HCT116 (cell line): ENCODE results near the gene PRKACA. TPM values are rescaled to one million over a fixed set of nuclear protein-coding genes. Genes with fewer than 3 reads are reported as not detected.
A peak's percentile ranks its signal among the peaks of the same experiment; 100 is the strongest.

Experiments used
- ATAC-seq: fragments of 200-7000 bp; cut with Tn5 transposase; 2 replicates; pipeline ENCODE4 v1.9.1; 2020; ENCODE audit warnings: mild to moderate bottlenecking, moderate library complexity
- BruUV-seq: library from RNA; stranded (reverse); fragments of 400-500 nt; replicated peaks from 2 replicates; lab custom pipeline; 2021; lab: Mats Ljungman, UMichigan
- CTCF ChIA-PET: fragments of 300-600 bp; sonication (Branson Sonifier 250); formaldehyde crosslinking; loops from one replicate; lab custom pipeline; 2021; ENCODE audit warnings: antibody characterized with exemption; lab: Charles Lee
- POLR2A ChIA-PET: fragments of 300-600, 350-600 bp; sonication (Branson Sonifier 250); formaldehyde crosslinking; loops from one replicate; lab custom pipeline; 2021; ENCODE audit warnings: antibody characterized with exemption; lab: Charles Lee
- RAD21 ChIA-PET, 2 experiments: fragments of 300-600 bp; sonication (Branson Sonifier 250); formaldehyde crosslinking; loops; one replicate each; lab custom pipeline; 2023; ENCODE audit warnings: low total read pairs in 2 of 2; ENCODE audit not compliant: uncharacterized antibody in 2 of 2, unreplicated experiment in 2 of 2, low non-redundant PET in 1 of 2; lab: Charles Lee
- DNase-seq: peaks from one replicate; pipeline ENCODE4 v3.0.0-alpha.2; 2010; ENCODE audit warnings: low read depth, low spot score
- H2AFZ ChIP-seq: fragments of 200-600 bp; shearing (Covaris generic), sonication (generic); 2 replicates; pipeline ENCODE4 v1.6.1; 2017; ENCODE audit warnings: low read depth, mixed run types, mixed read lengths, antibody characterized with exemption, low read length; ENCODE audit not compliant: poor library complexity, severe bottlenecking
- H3K27ac ChIP-seq: 2 replicates; pipeline ENCODE4 v1.5.1; 2012; ENCODE audit warnings: low read depth, low read length
- H3K27me3 ChIP-seq: fragments of 200-600 bp; sonication (generic); 2 replicates; pipeline ENCODE4 v1.6.1; 2016; ENCODE audit warnings: mixed run types, low read length, mixed read lengths; ENCODE audit not compliant: insufficient read depth
- H3K36me3 ChIP-seq, 2 experiments: fragments of 200-500 bp in 1 of 2; fragments of 200-600 bp in 1 of 2; sonication (Bioruptor generic) in 1 of 2; sonication (generic) in 1 of 2; 2 replicates each; pipeline versions ENCODE4 v1.5.1 to v1.6.1; 2014 to 2016; ENCODE audit warnings: low read length in 2 of 2, inconsistent platforms in 1 of 2, mixed read lengths in 1 of 2, mixed run types in 1 of 2; ENCODE audit not compliant: insufficient read depth in 2 of 2, control insufficient read depth in 1 of 2
- H3K4me1 ChIP-seq, 2 experiments: fragments of 200-600 bp in 1 of 2; sonication (generic) in 1 of 2; 2 replicates each; pipeline versions ENCODE4 v1.5.1 to v1.6.1; 2012 to 2017; ENCODE audit warnings: low read length in 2 of 2, inconsistent platforms in 1 of 2, mild to moderate bottlenecking in 1 of 2, mixed read lengths in 1 of 2, mixed run types in 1 of 2, moderate library complexity in 1 of 2; ENCODE audit not compliant: insufficient read depth in 2 of 2, control insufficient read depth in 1 of 2
- H3K4me2 ChIP-seq: fragments of 200-600 bp; sonication (generic); 2 replicates; pipeline ENCODE4 v1.6.1; 2017; ENCODE audit warnings: mixed run types, low read length, mixed read lengths
- H3K4me3 ChIP-seq, 2 experiments: fragments of 200-600 bp in 1 of 2; sonication (generic) in 1 of 2; replicated peaks in 1 of 2; 2 replicates each; pipeline ENCODE4 v1.5.1; 2011 to 2016; ENCODE audit warnings: low read length in 2 of 2, control low read depth in 1 of 2, low read depth in 1 of 2, mild to moderate bottlenecking in 1 of 2, mixed read lengths in 1 of 2, mixed run types in 1 of 2
- H3K79me2 ChIP-seq: fragments of 200-600 bp; sonication (generic); 2 replicates; pipeline ENCODE4 v1.6.1; 2017; ENCODE audit warnings: mild to moderate bottlenecking, mixed run types, low read length, moderate library complexity, mixed read lengths; ENCODE audit not compliant: insufficient read depth
- H3K9ac ChIP-seq: fragments of 200-600 bp; sonication (generic); 2 replicates; pipeline ENCODE4 v1.6.1; 2016; ENCODE audit warnings: low read length, mixed read lengths
- H3K9me2 ChIP-seq: fragments of 200-600 bp; sonication (generic), shearing (Covaris generic); 2 replicates; pipeline ENCODE4 v1.6.1; 2017; ENCODE audit warnings: mixed run types, mild to moderate bottlenecking, moderate library complexity; ENCODE audit not compliant: insufficient read depth
- H3K9me3 ChIP-seq, 2 experiments: fragments of 200-500 bp in 1 of 2; fragments of 200-600 bp in 1 of 2; sonication (Bioruptor generic) in 1 of 2; sonication (generic) in 1 of 2; 2 replicates each; pipeline ENCODE4 v1.6.1; 2014 to 2017; ENCODE audit warnings: low read length in 2 of 2, mixed read lengths in 2 of 2, inconsistent platforms in 1 of 2, low read depth in 1 of 2, mild to moderate bottlenecking in 1 of 2, mixed run types in 1 of 2, moderate library complexity in 1 of 2; ENCODE audit not compliant: control insufficient read depth in 1 of 2, insufficient read depth in 1 of 2
- H4K20me1 ChIP-seq: fragments of 200-600 bp; sonication (generic), shearing (Covaris generic); 2 replicates; pipeline ENCODE4 v1.6.1; 2017; ENCODE audit warnings: mixed run types, mild to moderate bottlenecking, moderate library complexity; ENCODE audit not compliant: insufficient read depth
- CBX3 ChIP-seq: IDR thresholded peaks from 2 replicates; pipeline ENCODE4 v1.6.1; 2012; ENCODE audit warnings: low read depth
- CEBPB ChIP-seq: IDR thresholded peaks from 2 replicates; pipeline ENCODE4 v1.6.1; 2012; ENCODE audit warnings: low read depth
- EGR1 ChIP-seq: IDR thresholded peaks from 2 replicates; pipeline ENCODE4 v1.6.1; 2012; ENCODE audit warnings: low read depth
- EZH2 ChIP-seq: fragments of 200-600 bp; sonication (generic); IDR thresholded peaks from 2 replicates; pipeline ENCODE4 v1.6.1; 2017; ENCODE audit warnings: antibody characterized with exemption, mixed run types
- FOSL1 ChIP-seq: IDR thresholded peaks from 2 replicates; pipeline ENCODE4 v1.6.1; 2012; ENCODE audit warnings: low read depth
- JUND ChIP-seq: IDR thresholded peaks from 2 replicates; pipeline ENCODE4 v1.6.1; 2012
- POLR2A ChIP-seq: IDR thresholded peaks from 2 replicates; pipeline ENCODE4 v1.7.0; 2011; ENCODE audit warnings: borderline replicate concordance; ENCODE audit not compliant: insufficient read depth, insufficient read length; ENCODE audit errors: extremely low read depth
- RAD21 ChIP-seq: IDR thresholded peaks from 2 replicates; pipeline ENCODE4 v1.6.1; 2012; ENCODE audit warnings: low read depth, mild to moderate bottlenecking
- TCF7L2 ChIP-seq: IDR thresholded peaks from 2 replicates; pipeline ENCODE4 v1.7.0; 2011; ENCODE audit warnings: borderline replicate concordance, inconsistent platforms; ENCODE audit not compliant: insufficient read depth, insufficient read length; ENCODE audit errors: extremely low read depth
- YY1 ChIP-seq: IDR thresholded peaks from 2 replicates; pipeline ENCODE4 v1.6.1; 2011; ENCODE audit warnings: low read length, low read depth, moderate library complexity, mild to moderate bottlenecking; ENCODE audit not compliant: insufficient replicate concordance; ENCODE audit errors: extremely low read depth
- ZFX ChIP-seq: fragments of 450-650 bp; IDR thresholded peaks from 2 replicates; pipeline ENCODE4 v1.6.1; 2017
- intact Hi-C: fragments of 100-400 bp; cut with micrococcal nuclease; formaldehyde crosslinking; loops from 2 replicates; pipeline ENCODE4 v1.10.0; 2022
- total RNA-seq: library from RNA; stranded (reverse); gene quantifications from one replicate; pipeline ENCODE4 v1.2.1, GENCODE V29; 2021; ENCODE audit not compliant: unreplicated experiment
- TF ChIP-seq, protein P1 (sequence below), 3 experiments: fragments of 200-600 bp in 1 of 3; sonication (generic) in 1 of 3; IDR thresholded peaks in 2 of 3; conservative IDR thresholded peaks in 1 of 3; 2 replicates each; pipeline ENCODE4 v1.5.1; 2012 to 2017; ENCODE audit warnings: low read depth in 2 of 3, low read length in 2 of 3, antibody characterized with exemption in 1 of 3, borderline replicate concordance in 1 of 3, control low read depth in 1 of 3, mild to moderate bottlenecking in 1 of 3, mixed read lengths in 1 of 3, mixed run types in 1 of 3, moderate library complexity in 1 of 3; ENCODE audit not compliant: insufficient read depth in 1 of 3
- TF ChIP-seq, protein P2 (sequence below): IDR thresholded peaks from 2 replicates; pipeline ENCODE4 v1.6.1; 2011; ENCODE audit warnings: mild to moderate bottlenecking, low read length, moderate library complexity; ENCODE audit not compliant: insufficient replicate concordance; ENCODE audit errors: extremely low read depth

The PRKACA gene
- total RNA-seq, 1 experiment from 2014 or later: 95.7 TPM

DNA sequence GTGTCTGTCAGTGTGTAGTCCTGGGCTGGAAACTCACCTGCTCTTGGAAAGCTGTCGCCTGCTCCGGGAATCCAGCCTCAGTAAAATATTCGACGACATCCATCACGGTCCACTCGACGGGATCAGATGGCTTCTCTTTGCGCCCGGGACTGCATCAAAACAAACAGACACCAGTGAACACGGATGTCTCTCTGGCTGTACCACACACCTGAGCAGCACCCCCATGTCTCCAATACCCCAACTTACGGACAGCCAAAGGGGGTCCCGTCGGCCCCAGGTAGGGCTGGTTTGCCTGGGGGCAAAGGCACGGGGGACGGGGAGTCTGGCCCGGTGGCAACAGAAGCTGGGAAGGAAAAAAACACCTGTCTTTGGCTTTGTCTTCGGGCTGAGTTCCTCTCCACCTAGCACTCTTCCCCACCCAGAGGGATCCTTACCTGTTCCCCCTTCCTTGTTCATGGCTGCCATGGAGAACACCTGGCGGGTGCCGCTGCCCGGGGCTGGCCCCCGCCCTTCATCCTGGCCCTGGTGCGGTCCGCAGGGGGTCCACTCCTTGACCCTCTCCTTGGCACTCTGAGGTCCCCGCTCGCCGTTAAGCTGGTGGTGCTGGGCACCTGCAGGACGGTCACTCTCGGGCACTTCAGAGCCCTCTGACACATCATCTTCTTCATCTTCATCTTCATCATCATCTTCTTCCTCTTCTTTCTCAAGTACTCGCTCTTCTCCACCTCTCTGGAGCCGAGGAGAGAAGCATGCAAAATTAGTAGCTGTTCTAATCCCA, 28.7 kb downstream of the PRKACA start:
- H3K9me3 ChIP-seq: peaks cover 3 to 7% of the 10 kb centered on the region in 2 experiments; a peak in 1 of 4 replicates
- POLR2A ChIA-PET: interaction anchor here (1.8 kb wide), 1 partner anchor 8 kb away, joined by 4 read pairs; no protein-coding TSS in a partner anchor
- peak overlapping the region; percentile 78; the same call in 1 of the 2 replicates for H3K27ac ChIP-seq
- intact Hi-C loops: no loop called here
- peak overlapping the region; percentile 45 to 58 for H3K4me3 ChIP-seq
- DNase-seq (no peak), ATAC-seq (no peak)
- no peaks in the 10 kb centered on the region for H4K20me1 ChIP-seq
- CTCF ChIA-PET: interaction anchor here (1.4 kb wide), 1 partner anchor 17 kb away, joined by 3 read pairs; the partner anchor contains the start of gene MISP3
- no peaks in the 10 kb centered on the region for H3K27me3 ChIP-seq
- H3K9me2 ChIP-seq: no peaks in the 10 kb centered on the region
- H3K4me2 ChIP-seq: peak overlapping the region; percentile 82
- no peaks in the 10 kb centered on the region for H3K79me2 ChIP-seq
- no peak overlapping the region for H2AFZ ChIP-seq
- peaks cover 0 to 3% of the 10 kb centered on the region in 2 experiments; a peak in 1 of 4 replicates for H3K36me3 ChIP-seq
- BruUV-seq: TSS peak; percentile 30
- H3K4me1 ChIP-seq: peaks cover 12 to 19% of the 10 kb centered on the region in 2 experiments
- RAD21 ChIA-PET: no interaction called here
- peak overlapping the region; percentile 53; the same call in 1 of the 2 replicates for H3K9ac ChIP-seq
- TF ChIP-seq CBX3 (no peak), RAD21 (no peak), EZH2 (no peak), FOSL1 (no peak), JUND (no peak), POLR2A (no peak), ZFX (no peak), EGR1 (no peak), CEBPB (no peak), YY1 (no peak), TCF7L2 (no peak)
- TF ChIP-seq, protein P1, sequence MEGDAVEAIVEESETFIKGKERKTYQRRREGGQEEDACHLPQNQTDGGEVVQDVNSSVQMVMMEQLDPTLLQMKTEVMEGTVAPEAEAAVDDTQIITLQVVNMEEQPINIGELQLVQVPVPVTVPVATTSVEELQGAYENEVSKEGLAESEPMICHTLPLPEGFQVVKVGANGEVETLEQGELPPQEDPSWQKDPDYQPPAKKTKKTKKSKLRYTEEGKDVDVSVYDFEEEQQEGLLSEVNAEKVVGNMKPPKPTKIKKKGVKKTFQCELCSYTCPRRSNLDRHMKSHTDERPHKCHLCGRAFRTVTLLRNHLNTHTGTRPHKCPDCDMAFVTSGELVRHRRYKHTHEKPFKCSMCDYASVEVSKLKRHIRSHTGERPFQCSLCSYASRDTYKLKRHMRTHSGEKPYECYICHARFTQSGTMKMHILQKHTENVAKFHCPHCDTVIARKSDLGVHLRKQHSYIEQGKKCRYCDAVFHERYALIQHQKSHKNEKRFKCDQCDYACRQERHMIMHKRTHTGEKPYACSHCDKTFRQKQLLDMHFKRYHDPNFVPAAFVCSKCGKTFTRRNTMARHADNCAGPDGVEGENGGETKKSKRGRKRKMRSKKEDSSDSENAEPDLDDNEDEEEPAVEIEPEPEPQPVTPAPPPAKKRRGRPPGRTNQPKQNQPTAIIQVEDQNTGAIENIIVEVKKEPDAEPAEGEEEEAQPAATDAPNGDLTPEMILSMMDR (IDR thresholded peaks at IDR 0.05 in 2 of 3, conservative IDR thresholded peaks at IDR 0.05 in 1 of 3; ENCODE audit: borderline replicate concordance in 1 of 3, insufficient read depth in 1 of 3, low read depth in 2 of 3, low read length in 2 of 3): no peak
- TF ChIP-seq, protein P2, sequence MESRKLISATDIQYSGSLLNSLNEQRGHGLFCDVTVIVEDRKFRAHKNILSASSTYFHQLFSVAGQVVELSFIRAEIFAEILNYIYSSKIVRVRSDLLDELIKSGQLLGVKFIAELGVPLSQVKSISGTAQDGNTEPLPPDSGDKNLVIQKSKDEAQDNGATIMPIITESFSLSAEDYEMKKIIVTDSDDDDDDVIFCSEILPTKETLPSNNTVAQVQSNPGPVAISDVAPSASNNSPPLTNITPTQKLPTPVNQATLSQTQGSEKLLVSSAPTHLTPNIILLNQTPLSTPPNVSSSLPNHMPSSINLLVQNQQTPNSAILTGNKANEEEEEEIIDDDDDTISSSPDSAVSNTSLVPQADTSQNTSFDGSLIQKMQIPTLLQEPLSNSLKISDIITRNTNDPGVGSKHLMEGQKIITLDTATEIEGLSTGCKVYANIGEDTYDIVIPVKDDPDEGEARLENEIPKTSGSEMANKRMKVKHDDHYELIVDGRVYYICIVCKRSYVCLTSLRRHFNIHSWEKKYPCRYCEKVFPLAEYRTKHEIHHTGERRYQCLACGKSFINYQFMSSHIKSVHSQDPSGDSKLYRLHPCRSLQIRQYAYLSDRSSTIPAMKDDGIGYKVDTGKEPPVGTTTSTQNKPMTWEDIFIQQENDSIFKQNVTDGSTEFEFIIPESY: no peak
